Ovary (tissue), 3 donors: ENCODE results near the gene SESN3.

Experiments
- EP300 ChIP-seq: sonication (generic); formaldehyde crosslinking; IDR thresholded peaks from one replicate; pipeline ENCODE4 v1.6.1; 2017; ENCODE audit warnings: antibody characterized with exemption
- POLR2A ChIP-seq: fragments of 450-650 bp; IDR thresholded peaks from one replicate; pipeline ENCODE4 v1.6.1; 2017; ENCODE audit warnings: antibody characterized with exemption, mild to moderate bottlenecking, moderate library complexity
- TF ChIP-seq, protein P1 (sequence below), 3 donors: fragments of 450-650 bp in 2 of 3; fragments of 200-600 bp in 1 of 3; IDR thresholded peaks; one replicate each; pipeline versions ENCODE4 v1.5.1 to v1.8.0; 2016 to 2022; ENCODE audit warnings: antibody characterized with exemption in 3 of 3, mild to moderate bottlenecking in 1 of 3
- donor health status: DM: no; HTN: no; CAD: no.

DNA sequence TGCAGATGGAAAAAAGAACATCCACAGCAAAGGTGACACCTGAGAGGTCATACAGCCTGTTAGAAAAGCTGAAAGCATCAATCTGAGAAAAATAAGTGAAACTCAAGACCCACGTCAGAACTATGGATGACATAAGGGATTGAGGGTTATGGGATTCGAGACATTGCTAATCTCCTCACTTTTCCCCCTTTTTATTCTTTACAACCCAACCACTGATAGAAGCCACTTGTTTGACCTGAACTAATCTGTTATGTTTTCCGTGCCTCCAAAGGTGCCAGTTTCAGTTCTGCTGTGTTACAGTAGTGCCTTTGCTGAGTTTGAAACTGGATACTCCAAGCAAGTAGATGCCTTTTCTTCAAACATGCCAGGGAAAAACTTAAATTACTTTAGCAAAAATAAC is 16.9 kb upstream of the SESN3 start:
- TF ChIP-seq, protein P1, sequence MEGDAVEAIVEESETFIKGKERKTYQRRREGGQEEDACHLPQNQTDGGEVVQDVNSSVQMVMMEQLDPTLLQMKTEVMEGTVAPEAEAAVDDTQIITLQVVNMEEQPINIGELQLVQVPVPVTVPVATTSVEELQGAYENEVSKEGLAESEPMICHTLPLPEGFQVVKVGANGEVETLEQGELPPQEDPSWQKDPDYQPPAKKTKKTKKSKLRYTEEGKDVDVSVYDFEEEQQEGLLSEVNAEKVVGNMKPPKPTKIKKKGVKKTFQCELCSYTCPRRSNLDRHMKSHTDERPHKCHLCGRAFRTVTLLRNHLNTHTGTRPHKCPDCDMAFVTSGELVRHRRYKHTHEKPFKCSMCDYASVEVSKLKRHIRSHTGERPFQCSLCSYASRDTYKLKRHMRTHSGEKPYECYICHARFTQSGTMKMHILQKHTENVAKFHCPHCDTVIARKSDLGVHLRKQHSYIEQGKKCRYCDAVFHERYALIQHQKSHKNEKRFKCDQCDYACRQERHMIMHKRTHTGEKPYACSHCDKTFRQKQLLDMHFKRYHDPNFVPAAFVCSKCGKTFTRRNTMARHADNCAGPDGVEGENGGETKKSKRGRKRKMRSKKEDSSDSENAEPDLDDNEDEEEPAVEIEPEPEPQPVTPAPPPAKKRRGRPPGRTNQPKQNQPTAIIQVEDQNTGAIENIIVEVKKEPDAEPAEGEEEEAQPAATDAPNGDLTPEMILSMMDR (IDR thresholded peaks at IDR 0.05): no peak
- TF ChIP-seq POLR2A: no peak
- no peak for TF ChIP-seq EP300
